Measurements from ENCODE around the gene GFRA1. TPM values are rescaled to one million over a fixed set of nuclear protein-coding genes. Genes with fewer than 3 reads are reported as not detected.

GFRA1 gene
- total RNA-seq, 2 experiments from 2014 or later, result not detected

- POLR2A ChIA-PET, result no interaction called here
- Histone ChIP-seq H3K36me3 (ENCODE audit: insufficient read depth, low read length) (no peaks in the 10 kb centered on the region), H3K9me2 (ENCODE audit: insufficient read depth, low read length) (no peaks in the 10 kb centered on the region), H3K4me2 (ENCODE audit: low read length) (no peak overlapping the region), H4K20me1 (ENCODE audit: insufficient read depth, low read length) (no peaks in the 10 kb centered on the region), H3K4me1 (ENCODE audit: insufficient read depth, low read length, poor library complexity, severe bottlenecking) (no peaks in the 10 kb centered on the region), H2AFZ (ENCODE audit: low read length) (no peak overlapping the region), H3K79me2 (ENCODE audit: insufficient read depth, low read depth, low read length) (no peaks in the 10 kb centered on the region), H3K4me3 (ENCODE audit: low read depth, low read length, poor library complexity, severe bottlenecking) (no peak overlapping the region), H3K27ac (ENCODE audit: low read depth, low read length, poor library complexity, severe bottlenecking) (no peak overlapping the region), H3K9me3 (ENCODE audit: low read length) (no peaks in the 10 kb centered on the region)
- no peak for DNase-seq (ENCODE audit: low spot score)
- CTCF ChIA-PET (ENCODE audit: unreplicated experiment), result no interaction called here
- TF ChIP-seq, protein P1, sequence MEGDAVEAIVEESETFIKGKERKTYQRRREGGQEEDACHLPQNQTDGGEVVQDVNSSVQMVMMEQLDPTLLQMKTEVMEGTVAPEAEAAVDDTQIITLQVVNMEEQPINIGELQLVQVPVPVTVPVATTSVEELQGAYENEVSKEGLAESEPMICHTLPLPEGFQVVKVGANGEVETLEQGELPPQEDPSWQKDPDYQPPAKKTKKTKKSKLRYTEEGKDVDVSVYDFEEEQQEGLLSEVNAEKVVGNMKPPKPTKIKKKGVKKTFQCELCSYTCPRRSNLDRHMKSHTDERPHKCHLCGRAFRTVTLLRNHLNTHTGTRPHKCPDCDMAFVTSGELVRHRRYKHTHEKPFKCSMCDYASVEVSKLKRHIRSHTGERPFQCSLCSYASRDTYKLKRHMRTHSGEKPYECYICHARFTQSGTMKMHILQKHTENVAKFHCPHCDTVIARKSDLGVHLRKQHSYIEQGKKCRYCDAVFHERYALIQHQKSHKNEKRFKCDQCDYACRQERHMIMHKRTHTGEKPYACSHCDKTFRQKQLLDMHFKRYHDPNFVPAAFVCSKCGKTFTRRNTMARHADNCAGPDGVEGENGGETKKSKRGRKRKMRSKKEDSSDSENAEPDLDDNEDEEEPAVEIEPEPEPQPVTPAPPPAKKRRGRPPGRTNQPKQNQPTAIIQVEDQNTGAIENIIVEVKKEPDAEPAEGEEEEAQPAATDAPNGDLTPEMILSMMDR (conservative IDR thresholded peaks at IDR 0.05; ENCODE audit: low read length), result no peak
- TF ChIP-seq EZH2phosphoT487 (IDR thresholded peaks at IDR 0.05; ENCODE audit: borderline replicate concordance, low read depth, low read length), result no peak
- no TSS peak for BruUV-seq (replicated peaks)
- intact Hi-C loops (cut with micrococcal nuclease; ENCODE audit: unreplicated experiment), result no loop called here
These were observed 166.4 kb downstream of the GFRA1 start for GRCh38 chr10:116106611-116107010.

DNA sequence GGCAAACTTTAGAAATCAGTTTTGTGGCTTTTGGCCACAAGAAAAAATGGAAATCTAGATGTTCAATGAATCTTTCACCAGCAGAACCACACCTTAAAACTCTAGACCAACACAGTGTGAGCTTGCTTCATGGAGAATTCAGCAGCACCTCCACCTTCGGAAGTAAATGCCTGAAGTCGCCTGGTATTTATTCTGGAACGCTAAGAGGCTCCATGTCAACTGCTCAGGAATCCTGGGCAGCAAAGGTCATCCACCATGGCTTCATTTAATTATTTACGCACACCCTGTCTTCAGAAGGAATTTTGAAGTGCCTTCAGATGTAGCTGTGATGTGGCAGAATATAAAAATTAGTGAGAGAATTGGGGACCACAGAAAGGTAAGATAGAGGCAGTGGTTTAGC lies 167.7 kb downstream of the GFRA1 start:
- no peaks in the 10 kb centered on the region for H3K36me3 ChIP-seq (ENCODE audit: insufficient read depth, low read length)
- H2AFZ ChIP-seq (ENCODE audit: low read length), result no peak overlapping the region
- POLR2A ChIA-PET, result no interaction called here
- no peak for DNase-seq (ENCODE audit: low spot score)
- H4K20me1 ChIP-seq (ENCODE audit: insufficient read depth, low read length), result no peaks in the 10 kb centered on the region
- CTCF ChIA-PET (ENCODE audit: unreplicated experiment), result no interaction called here
- BruUV-seq (replicated peaks), result no TSS peak
- no peak for TF ChIP-seq EZH2phosphoT487 (IDR thresholded peaks at IDR 0.05; ENCODE audit: borderline replicate concordance, low read depth, low read length)
- TF ChIP-seq, protein P1 (conservative IDR thresholded peaks at IDR 0.05; ENCODE audit: low read length), result no peak
- no peaks in the 10 kb centered on the region for H3K9me3 ChIP-seq (ENCODE audit: low read length)
- no peaks in the 10 kb centered on the region for H3K4me1 ChIP-seq (ENCODE audit: insufficient read depth, low read length, poor library complexity, severe bottlenecking)
- H3K4me2 ChIP-seq (ENCODE audit: low read length), result no peak overlapping the region
- intact Hi-C loops (cut with micrococcal nuclease; ENCODE audit: unreplicated experiment), result no loop called here
- no peak overlapping the region for H3K27ac ChIP-seq (ENCODE audit: low read depth, low read length, poor library complexity, severe bottlenecking)
- no peaks in the 10 kb centered on the region for H3K79me2 ChIP-seq (ENCODE audit: insufficient read depth, low read depth, low read length)
- no peaks in the 10 kb centered on the region for H3K9me2 ChIP-seq (ENCODE audit: insufficient read depth, low read length)
- H3K4me3 ChIP-seq (ENCODE audit: low read depth, low read length, poor library complexity, severe bottlenecking), result no peak overlapping the region

- no peaks in the 10 kb centered on the region for H3K79me2 ChIP-seq (ENCODE audit: insufficient read depth, low read depth, low read length)
- TF ChIP-seq, protein P1 (conservative IDR thresholded peaks at IDR 0.05; ENCODE audit: low read length), result no peak
- TF ChIP-seq EZH2phosphoT487 (IDR thresholded peaks at IDR 0.05; ENCODE audit: borderline replicate concordance, low read depth, low read length), result no peak
- no peaks in the 10 kb centered on the region for H3K4me1 ChIP-seq (ENCODE audit: insufficient read depth, low read length, poor library complexity, severe bottlenecking)
- H3K36me3 ChIP-seq (ENCODE audit: insufficient read depth, low read length), result no peaks in the 10 kb centered on the region
- no peak overlapping the region for H2AFZ ChIP-seq (ENCODE audit: low read length)
- H4K20me1 ChIP-seq (ENCODE audit: insufficient read depth, low read length), result no peaks in the 10 kb centered on the region
- H3K27ac ChIP-seq (ENCODE audit: low read depth, low read length, poor library complexity, severe bottlenecking), result no peak overlapping the region
- H3K9me3 ChIP-seq (ENCODE audit: low read length), result no peaks in the 10 kb centered on the region
- ChIA-PET POLR2A (no interaction called here), CTCF (ENCODE audit: unreplicated experiment) (no interaction called here)
- no peak overlapping the region for H3K4me3 ChIP-seq (ENCODE audit: low read depth, low read length, poor library complexity, severe bottlenecking)
- H3K4me2 ChIP-seq (ENCODE audit: low read length), result no peak overlapping the region
- intact Hi-C loops (cut with micrococcal nuclease; ENCODE audit: unreplicated experiment), result no loop called here
- H3K9me2 ChIP-seq (ENCODE audit: insufficient read depth, low read length), result no peaks in the 10 kb centered on the region
- DNase-seq (ENCODE audit: low spot score), result no peak
- BruUV-seq (replicated peaks), result no TSS peak
These were observed 168.6 kb downstream of the GFRA1 start for GRCh38 chr10:116104210-116104932.
